GM19397 (cell line): Measurements from ENCODE around the gene GPHB5.
"Not testable (repeated sequence)": the region's sequence is repeated elsewhere in the genome, so short reads cannot be mapped to it uniquely, and the experiment has no call there.

Experiments used
- ATAC-seq: cut with Tn5 transposase; IDR thresholded peaks from one replicate; pipeline ENCODE4 v1.9.1; 2021; ENCODE audit warnings: mild to moderate bottlenecking, moderate library complexity; ENCODE audit not compliant: unreplicated experiment

Gene GPHB5

GRCh38 chr14:63296060-63296563 is 22.6 kb downstream of the GPHB5 start:
- ATAC-seq = no peak

DNA sequence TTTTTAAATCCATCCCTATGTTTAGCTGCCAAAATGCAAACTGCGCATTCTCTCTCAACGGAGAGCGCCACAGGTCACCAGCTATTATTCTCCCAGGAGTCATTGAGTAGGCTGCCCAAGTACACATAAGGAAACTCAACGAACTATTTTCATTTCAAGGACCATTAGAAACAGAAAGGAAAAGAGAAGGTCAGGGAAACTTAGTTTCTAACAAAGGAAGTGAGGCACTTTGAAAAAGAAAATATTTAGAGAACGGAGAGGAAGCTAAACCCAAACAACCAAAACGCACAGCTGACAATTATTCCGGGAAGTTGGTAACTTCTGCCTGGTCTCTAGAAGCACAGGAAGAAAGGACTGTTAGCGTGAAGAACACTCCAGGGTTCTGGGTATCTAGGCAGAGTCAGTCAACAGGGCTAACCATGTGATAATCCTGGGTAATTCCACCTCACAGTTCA is 23.5 kb downstream of the GPHB5 start:
- ATAC-seq = no peak

DNA sequence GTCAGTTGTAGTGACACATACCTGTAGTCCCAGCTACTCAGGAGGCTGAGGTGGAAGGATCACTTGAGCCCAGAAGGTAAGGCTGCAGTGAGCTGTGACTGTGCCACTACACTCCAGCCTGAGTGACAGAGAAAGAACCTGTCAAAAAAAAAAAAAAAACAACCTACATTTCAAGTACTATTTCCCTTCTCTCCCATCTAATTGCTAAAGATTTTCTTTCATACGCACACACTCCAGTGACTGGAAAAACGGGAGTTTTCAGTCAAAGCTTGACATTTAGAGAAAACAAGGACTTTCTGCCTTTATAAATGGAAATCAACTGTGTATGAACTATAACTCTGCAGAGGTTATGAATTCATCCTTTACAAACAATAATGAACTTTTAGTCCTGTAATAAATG is 25.9 kb downstream of the GPHB5 start:
- no peak for ATAC-seq

DNA sequence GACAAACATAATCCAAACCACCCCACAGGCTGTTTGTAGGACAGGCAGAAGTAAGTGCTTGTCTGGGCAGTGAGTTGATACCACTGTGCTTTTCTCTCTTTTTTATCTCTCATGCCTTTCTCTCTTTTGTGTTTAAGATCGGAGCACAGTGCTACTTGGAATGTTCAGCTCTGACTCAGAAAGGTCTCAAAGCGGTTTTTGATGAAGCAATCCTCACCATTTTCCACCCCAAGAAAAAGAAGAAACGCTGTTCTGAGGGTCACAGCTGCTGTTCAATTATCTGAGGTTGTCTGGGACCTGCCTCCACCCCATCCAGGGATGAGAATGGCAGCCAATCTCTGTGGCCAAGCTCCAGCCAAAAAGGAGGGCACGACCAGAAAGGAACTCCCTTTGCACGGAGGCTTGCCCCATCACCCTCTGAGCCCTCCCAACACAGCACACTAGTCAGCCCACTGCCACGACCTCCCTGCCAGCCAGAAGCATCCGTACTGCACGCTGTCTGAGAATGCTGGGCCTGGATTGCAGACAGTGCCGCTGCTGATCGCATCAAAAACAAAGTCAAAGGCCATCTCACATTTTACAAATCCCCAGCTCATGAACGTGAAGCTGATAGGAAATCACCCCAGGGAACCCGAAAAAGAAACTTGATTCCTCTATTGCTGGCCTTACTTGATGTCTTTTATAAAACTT is 27.8 kb downstream of the GPHB5 start:
- no peak for ATAC-seq

DNA sequence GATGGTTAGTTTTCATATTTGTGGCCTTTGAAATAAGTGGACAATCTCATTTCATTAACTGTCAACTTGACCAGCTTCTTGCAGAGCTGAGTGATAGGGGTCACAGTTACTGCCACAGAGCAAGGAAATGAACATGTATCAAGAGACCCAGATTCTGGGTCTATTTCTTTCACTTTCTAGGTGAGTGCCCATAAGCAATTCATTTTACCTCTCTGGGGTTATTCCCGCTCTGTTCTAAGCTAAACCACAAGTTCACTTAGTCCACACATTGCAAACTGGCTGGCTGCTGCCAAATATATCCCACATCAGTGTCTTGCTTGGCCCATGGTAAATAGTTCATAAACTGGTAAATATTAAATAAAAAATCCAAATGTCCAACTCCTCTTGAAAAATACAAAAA is 29.9 kb downstream of the GPHB5 start:
- ATAC-seq = no peak

DNA sequence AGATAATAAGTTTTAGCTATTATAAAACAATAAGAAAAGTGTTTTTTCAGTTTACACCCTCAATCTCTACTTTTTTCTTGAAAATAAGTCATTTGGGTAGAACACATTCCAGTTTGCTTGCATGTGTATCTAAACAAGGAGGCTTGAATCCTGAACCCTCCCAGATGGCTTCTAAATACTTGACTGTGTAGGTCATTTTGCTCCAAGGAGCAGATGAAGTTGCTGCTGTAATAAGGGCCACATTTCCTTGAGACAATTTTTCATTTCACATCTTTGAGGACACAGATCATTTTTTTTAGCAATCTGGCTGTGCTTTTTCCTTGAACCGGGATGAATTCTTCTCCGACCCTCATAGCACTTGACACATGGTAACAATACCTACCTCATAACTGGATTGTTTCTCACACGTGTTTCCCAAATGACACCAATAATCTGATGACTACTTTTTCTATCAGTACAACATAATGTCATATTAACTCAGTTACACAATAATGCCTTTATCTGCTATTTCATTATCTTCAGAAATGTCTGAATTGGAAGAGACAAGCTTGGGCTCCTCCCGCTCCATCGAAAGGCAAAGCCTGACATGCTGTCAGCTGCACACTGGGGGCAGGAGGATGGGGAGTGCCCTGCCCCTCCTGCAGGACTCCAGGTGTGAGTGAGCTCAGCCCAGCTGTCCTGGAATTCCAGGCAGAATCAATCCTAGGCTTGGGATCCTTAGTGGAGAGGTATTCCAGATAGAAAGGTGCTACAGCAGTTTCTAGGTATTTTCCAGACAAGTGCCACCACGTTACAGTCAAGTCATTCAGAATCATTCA is 30.9 kb downstream of the GPHB5 start:
- no peak for ATAC-seq

GRCh38 chr14:63286071-63286470 is 32.7 kb downstream of the GPHB5 start:
- no peak for ATAC-seq

GRCh38 chr14:63283884-63284248 is 34.9 kb downstream of the GPHB5 start:
- ATAC-seq = no peak

GRCh38 chr14:63282997-63283883 is 35.5 kb downstream of the GPHB5 start:
- ATAC-seq = no peak

- ATAC-seq = not testable (repeated sequence)
Observed at GRCh38 chr14:63279933-63280332, 38.8 kb downstream of the GPHB5 start.

GRCh38 chr14:63277591-63278183 is 41.0 kb downstream of the GPHB5 start:
- no peak for ATAC-seq

DNA sequence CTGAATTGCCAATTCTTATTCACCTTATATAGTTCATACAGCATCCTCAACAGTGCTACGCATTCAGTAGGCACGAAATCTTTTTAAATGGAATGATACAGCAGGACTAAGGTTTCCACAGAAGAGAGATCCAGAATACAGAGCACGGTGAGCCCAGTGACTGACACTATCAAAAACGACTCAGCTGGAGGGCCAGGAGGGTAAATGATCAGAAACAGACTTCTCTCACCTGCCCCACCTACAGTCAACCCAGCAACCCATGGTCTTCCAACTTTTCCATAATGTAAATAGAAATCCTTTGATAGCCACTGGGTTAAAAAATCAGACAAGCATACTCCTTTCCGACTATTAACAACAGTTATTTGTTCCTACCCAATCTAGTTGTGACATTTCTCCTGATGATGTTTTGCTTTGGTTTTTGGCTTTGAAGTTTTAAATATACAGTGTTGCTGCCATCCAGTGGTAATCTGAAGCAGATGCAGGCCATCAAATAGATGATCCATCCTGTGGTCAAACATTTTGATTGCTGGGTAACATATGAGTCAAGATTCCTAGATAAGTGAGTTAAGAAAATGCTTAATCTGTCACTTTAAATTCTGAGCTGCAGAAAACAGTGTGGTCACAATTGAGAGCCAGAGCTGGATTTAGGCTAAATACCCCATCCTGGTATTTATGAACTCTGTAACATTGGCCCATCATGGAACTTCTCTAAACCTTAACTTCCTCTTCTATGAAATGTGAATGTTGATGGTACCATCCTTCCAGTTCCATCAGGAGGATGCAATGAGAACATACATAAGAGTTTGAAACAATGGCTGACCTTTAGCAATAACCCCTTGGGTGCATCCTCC is 42.0 kb downstream of the GPHB5 start:
- ATAC-seq = peak; percentile 57

- ATAC-seq = no peak
Observed at GRCh38 chr14:63276016-63276415, 42.7 kb downstream of the GPHB5 start.

DNA sequence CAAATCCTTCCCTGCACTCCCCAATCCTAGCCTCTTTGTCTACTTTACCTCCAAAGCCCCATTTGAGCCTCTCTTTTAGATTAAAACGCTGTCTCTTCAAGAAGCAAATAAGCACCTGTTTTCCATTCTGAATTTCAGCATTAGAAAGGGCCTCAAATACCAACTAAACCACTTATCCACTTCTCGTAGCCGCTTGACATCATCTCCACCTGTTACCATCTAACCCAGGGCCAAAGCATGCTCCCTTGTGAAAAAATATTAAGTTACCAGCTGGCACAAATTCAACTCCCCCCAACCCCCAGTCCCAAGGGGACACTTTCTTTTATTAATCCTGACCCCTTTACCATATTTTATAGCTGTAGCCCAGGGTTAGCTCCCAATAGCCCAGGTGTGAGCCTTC is 43.1 kb downstream of the GPHB5 start:
- ATAC-seq = no peak

DNA sequence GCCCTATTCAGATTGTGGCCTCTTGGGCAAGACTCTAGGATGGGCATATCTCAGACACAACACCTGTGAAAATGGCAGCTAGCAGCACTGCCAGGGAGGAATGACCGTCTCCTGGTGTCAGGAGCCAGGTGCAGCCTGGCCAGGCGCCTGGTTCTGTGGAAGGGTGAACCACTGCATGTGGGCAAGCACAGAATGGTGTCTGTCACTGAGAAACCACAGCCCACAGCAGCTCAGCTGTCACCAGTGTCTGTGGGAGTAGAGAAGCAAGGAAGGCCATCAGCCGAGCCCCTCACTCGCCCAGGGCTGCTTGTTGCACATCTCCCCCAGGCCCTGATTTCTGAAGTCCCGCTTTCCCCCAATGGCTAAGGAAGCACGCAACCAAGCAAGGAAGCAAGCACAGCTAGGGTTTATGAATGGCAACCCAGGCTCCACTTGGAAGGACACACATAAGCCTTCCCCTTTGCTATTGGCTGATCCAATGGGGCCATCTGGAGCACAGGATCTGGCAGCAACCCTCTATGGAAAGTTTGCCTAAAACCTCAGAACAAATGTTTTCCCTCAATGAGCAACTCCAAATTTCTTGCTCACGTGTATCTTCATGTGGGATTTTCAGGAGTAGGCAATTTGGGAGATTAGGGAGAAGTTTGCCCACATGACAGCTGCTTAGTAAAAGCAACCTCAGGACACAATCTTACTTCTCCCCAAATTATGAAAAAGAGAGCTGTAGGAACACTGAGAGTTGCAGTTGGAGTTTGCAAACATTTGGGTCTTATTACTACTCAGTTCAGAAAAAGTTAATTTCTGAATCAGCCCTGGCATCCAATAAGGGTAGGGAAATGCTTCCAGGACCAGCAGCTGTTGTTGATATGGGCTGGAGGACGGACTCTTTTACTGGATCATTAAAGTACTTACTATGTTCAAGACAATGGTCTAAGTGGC is 44.7 kb downstream of the GPHB5 start:
- ATAC-seq = no peak

- no peak for ATAC-seq
Observed at GRCh38 chr14:63273129-63273528, 45.6 kb downstream of the GPHB5 start.

DNA sequence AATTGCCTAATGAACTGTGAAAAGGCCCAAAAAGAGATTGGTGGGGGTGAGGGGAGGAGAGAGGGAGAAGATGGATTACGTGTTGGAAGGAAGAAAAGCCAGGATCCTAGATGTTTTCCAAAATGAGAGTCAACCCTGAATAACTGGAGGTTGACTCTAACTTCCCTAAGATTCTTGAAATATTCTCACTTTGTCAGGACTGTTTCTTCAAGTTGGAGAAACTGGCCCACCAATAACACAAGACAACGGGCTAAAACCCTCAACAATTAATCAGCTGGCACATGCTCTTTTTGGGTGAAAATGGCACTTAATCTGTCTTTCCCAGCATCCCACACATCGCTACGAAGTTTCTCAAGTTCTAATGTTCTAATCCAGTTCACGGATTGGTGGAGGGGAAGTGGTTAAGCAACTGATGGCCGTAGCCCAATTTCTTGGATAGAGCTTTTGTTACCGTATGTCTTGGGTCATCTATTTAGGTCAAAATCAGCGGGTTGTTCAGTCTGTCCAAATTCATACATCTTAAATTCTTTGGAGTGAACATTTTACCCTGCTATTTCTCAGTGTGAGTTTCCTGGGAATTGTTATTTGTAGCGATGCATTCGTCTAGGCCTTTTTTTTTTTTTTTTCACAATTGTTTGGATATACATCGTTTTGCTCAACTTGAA is 49.0 kb downstream of the GPHB5 start:
- ATAC-seq = no peak

DNA sequence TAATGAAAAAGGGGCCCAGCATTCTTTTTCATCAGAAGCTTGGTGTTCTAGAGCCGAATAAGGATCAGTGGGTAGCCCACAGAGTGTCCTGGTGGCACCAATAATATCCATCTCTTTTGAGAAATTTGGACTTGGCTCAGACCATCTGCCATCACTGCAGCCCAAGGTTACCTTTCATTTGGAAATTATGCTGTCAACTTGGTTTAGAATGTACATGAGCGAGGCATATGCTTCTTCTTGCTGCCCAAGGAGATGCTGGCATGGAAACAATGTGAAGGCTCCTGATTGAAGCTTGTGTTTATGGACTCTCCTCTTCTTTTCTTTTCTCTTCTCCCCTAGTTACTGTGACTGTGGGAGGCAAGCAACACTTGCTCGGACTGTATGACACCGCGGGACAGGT is 50.0 kb downstream of the GPHB5 start:
- no peak for ATAC-seq
